OCI-LY3 (cell line): Measurements from ENCODE around the gene TMTC4.
A peak's percentile ranks its signal among the peaks of the same experiment; 100 is the strongest.

ENCODE experiments used
- H2AFZ ChIP-seq: fragments of 200-600, 300-600 bp; shearing (Covaris generic); 2 replicates; pipeline ENCODE4 v1.6.0; 2014; ENCODE audit warnings: antibody characterized with exemption, low read depth, low read length
- H3K27ac ChIP-seq: fragments of 200-600, 300-600 bp; sonication (generic); 2 replicates; pipeline ENCODE4 v1.5.1; 2014; ENCODE audit warnings: mild to moderate bottlenecking, low read length, moderate library complexity, mixed read lengths
- H3K27me3 ChIP-seq: fragments of 200-600, 300-600 bp; sonication (generic); 2 replicates; pipeline ENCODE4 v1.6.1; 2014; ENCODE audit warnings: low read depth, low read length, mixed read lengths
- H3K36me3 ChIP-seq: fragments of 200-600, 300-600 bp; sonication (generic); replicated peaks from 2 replicates; pipeline ENCODE3; 2014; ENCODE audit warnings: low read depth, low read length, mixed read lengths
- H3K4me1 ChIP-seq: fragments of 300-600, 200-600 bp; sonication (generic); 2 replicates; pipeline ENCODE4 v1.6.1; 2014; ENCODE audit warnings: low read length, mixed read lengths
- H3K4me2 ChIP-seq: fragments of 200-600, 300-600 bp; sonication (generic); 2 replicates; pipeline ENCODE4 v1.6.1; 2014; ENCODE audit warnings: low read length, mixed read lengths
- H3K4me3 ChIP-seq: fragments of 300-600, 200-600 bp; sonication (generic); 2 replicates; pipeline ENCODE4 v1.5.1; 2014; ENCODE audit warnings: antibody characterized with exemption, mild to moderate bottlenecking, low read length, moderate library complexity
- H3K79me2 ChIP-seq: fragments of 300-600, 200-600 bp; shearing (Covaris generic); 2 replicates; pipeline ENCODE4 v1.6.1; 2014; ENCODE audit warnings: mild to moderate bottlenecking, low read length, mixed read lengths
- H3K9ac ChIP-seq: fragments of 300-600, 200-600 bp; shearing (Covaris generic); 2 replicates; pipeline ENCODE4 v1.6.0; 2014; ENCODE audit warnings: mild to moderate bottlenecking, low read length, moderate library complexity
- H3K9me3 ChIP-seq: fragments of 200-600, 300-600 bp; shearing (Covaris generic); 2 replicates; pipeline ENCODE4 v1.6.1; 2014; ENCODE audit warnings: low read length, mixed read lengths; ENCODE audit not compliant: insufficient read depth
- H4K20me1 ChIP-seq: fragments of 200-600, 300-600 bp; sonication (generic); 2 replicates; pipeline ENCODE4 v1.6.1; 2016; ENCODE audit warnings: low read length, mixed read lengths; ENCODE audit not compliant: insufficient read depth
- CTCF ChIP-seq: fragments of 200-600, 300-600 bp; sonication (generic); IDR thresholded peaks from 2 replicates; pipeline ENCODE4 v1.5.1; 2014; ENCODE audit warnings: antibody characterized with exemption, low read length, low read depth
- EZH2phosphoT487 ChIP-seq: fragments of 200-600 bp; shearing (Covaris generic); IDR thresholded peaks from 2 replicates; pipeline ENCODE4 v1.6.1; 2018; ENCODE audit warnings: antibody characterized with exemption, mixed run types, low read depth

Gene TMTC4

GRCh38 chr13:100597253-100597652 lies 77.3 kb downstream of the TMTC4 start:
- Histone ChIP-seq H4K20me1 (no peaks in the 10 kb centered on the region), H3K27me3 (no peaks in the 10 kb centered on the region), H3K9ac (no peak overlapping the region), H2AFZ (no peak overlapping the region), H3K79me2 (no peaks in the 10 kb centered on the region), H3K4me3 (no peak overlapping the region), H3K4me2 (no peak overlapping the region), H3K36me3 (no peaks in the 10 kb centered on the region), H3K27ac (no peak overlapping the region), H3K9me3 (no peaks in the 10 kb centered on the region), H3K4me1 (no peaks in the 10 kb centered on the region)
- no peak for TF ChIP-seq EZH2phosphoT487

GRCh38 chr13:100596516-100596915 lies 78.1 kb downstream of the TMTC4 start:
- no peak overlapping the region for H2AFZ ChIP-seq
- no peaks in the 10 kb centered on the region for H3K4me1 ChIP-seq
- H3K36me3 ChIP-seq, result no peaks in the 10 kb centered on the region
- H3K9me3 ChIP-seq, result no peaks in the 10 kb centered on the region
- H3K27me3 ChIP-seq, result no peaks in the 10 kb centered on the region
- no peak overlapping the region for H3K9ac ChIP-seq
- no peak overlapping the region for H3K4me2 ChIP-seq
- no peak overlapping the region for H3K27ac ChIP-seq
- no peaks in the 10 kb centered on the region for H3K79me2 ChIP-seq
- no peaks in the 10 kb centered on the region for H4K20me1 ChIP-seq
- H3K4me3 ChIP-seq, result no peak overlapping the region
- TF ChIP-seq EZH2phosphoT487, result no peak
- no peak for TF ChIP-seq CTCF

GRCh38 chr13:100594731-100595130 lies 79.9 kb downstream of the TMTC4 start:
- Histone ChIP-seq H3K27ac (no peak overlapping the region), H4K20me1 (no peaks in the 10 kb centered on the region), H3K4me1 (no peaks in the 10 kb centered on the region), H3K36me3 (no peaks in the 10 kb centered on the region), H3K4me2 (no peak overlapping the region), H2AFZ (no peak overlapping the region), H3K4me3 (no peak overlapping the region), H3K9me3 (no peaks in the 10 kb centered on the region), H3K27me3 (no peaks in the 10 kb centered on the region), H3K79me2 (no peaks in the 10 kb centered on the region), H3K9ac (no peak overlapping the region)
- TF ChIP-seq EZH2phosphoT487 (no peak), CTCF (peak; percentile 32; the same call in 1 of the 2 replicates)

- Histone ChIP-seq H3K79me2 (no peaks in the 10 kb centered on the region), H3K4me1 (no peaks in the 10 kb centered on the region), H3K4me2 (no peak overlapping the region), H3K9me3 (no peaks in the 10 kb centered on the region), H3K27ac (no peak overlapping the region), H3K4me3 (no peak overlapping the region), H2AFZ (no peak overlapping the region; the same call in 1 of the 2 replicates), H4K20me1 (no peaks in the 10 kb centered on the region), H3K36me3 (no peaks in the 10 kb centered on the region), H3K9ac (no peak overlapping the region), H3K27me3 (no peaks in the 10 kb centered on the region)
- no peak for TF ChIP-seq CTCF
- TF ChIP-seq EZH2phosphoT487, result no peak
These were observed 80.3 kb downstream of the TMTC4 start for GRCh38 chr13:100594255-100594654.
